Measurements from ENCODE around the gene HPCA. TPM values are rescaled to one million over a fixed set of nuclear protein-coding genes. Genes with fewer than 3 reads are reported as not detected.

HPCA gene
- total RNA-seq, 2 experiments from 2014 or later, result not detected

GRCh38 chr1:32869923-32870614, 16.2 kb upstream of the HPCA start:
- POLR2A ChIA-PET, result interaction anchor here (0.5 kb wide), 2 partner anchors 10 to 193 kb away, joined by 4 read pairs; no protein-coding TSS in a partner anchor
- CTCF ChIA-PET, result interaction anchor here (0.6 to 0.8 kb wide), 2 partner anchors 14 to 158 kb away, joined by 3 to 4 read pairs; no protein-coding TSS in a partner anchor

GRCh38 chr1:32870615-32871363, 15.5 kb upstream of the HPCA start, which contains the start of gene FNDC5:
Gene FNDC5, minus strand, starts transcription at chr1:32870912.
- ChIA-PET CTCF (interaction anchor here (0.6 to 1.8 kb wide), 3 partner anchors 13 to 158 kb away, joined by 3 to 11 read pairs (median 4); no protein-coding TSS in a partner anchor), POLR2A (interaction anchor here (0.5 kb wide), 2 partner anchors 9 to 194 kb away, joined by 4 read pairs; no protein-coding TSS in a partner anchor)

GRCh38 chr1:32871364-32872191, 14.7 kb upstream of the HPCA start:
- POLR2A ChIA-PET, result no interaction called here
- CTCF ChIA-PET, result interaction anchor here (0.8 to 1.8 kb wide), 6 partner anchors 10 to 186 kb away, joined by 3 to 11 read pairs (median 3); no protein-coding TSS in a partner anchor

GRCh38 chr1:32872192-32872460, 14.2 kb upstream of the HPCA start:
- POLR2A ChIA-PET, result no interaction called here

GRCh38 chr1:32873484-32873883, 12.8 kb upstream of the HPCA start:
- CTCF ChIA-PET, result interaction anchor here (0.7 to 1.7 kb wide), 7 partner anchors 11 to 353 kb away, joined by 3 to 7 read pairs (median 4); partner anchors contain the start of genes HPCA and TMEM54
- POLR2A ChIA-PET, result no interaction called here

More at GRCh38 chr1:32872192-32872460, 14.2 kb upstream of the HPCA start:
- CTCF ChIA-PET, result interaction anchor here (0.8 to 1.8 kb wide), 6 partner anchors 10 to 186 kb away, joined by 3 to 11 read pairs (median 3); no protein-coding TSS in a partner anchor

- CTCF ChIA-PET, result interaction anchor here (0.6 to 3.4 kb wide), 10 partner anchors 11 to 456 kb away, joined by 3 to 14 read pairs (median 4); partner anchors contain the start of gene HPCA
- POLR2A ChIA-PET, result no interaction called here
Measured at GRCh38 chr1:32874860-32875752, 11.2 kb upstream of the HPCA start.

- CTCF ChIA-PET, result interaction anchor here (0.5 to 3.4 kb wide), 10 partner anchors 10 to 209 kb away, joined by 3 to 14 read pairs (median 5); partner anchors contain the start of gene HPCA
- POLR2A ChIA-PET, result no interaction called here
Measured at GRCh38 chr1:32876341-32877210, 9.7 kb upstream of the HPCA start.

- CTCF ChIA-PET, result interaction anchor here (0.5 to 3.4 kb wide), 8 partner anchors 9 to 208 kb away, joined by 3 to 14 read pairs (median 6); partner anchors contain the start of gene HPCA
- POLR2A ChIA-PET, result no interaction called here
Measured at GRCh38 chr1:32877211-32878110, 8.8 kb upstream of the HPCA start.

GRCh38 chr1:32878183-32878582, 8.1 kb upstream of the HPCA start:
- POLR2A ChIA-PET, result no interaction called here
- CTCF ChIA-PET, result no interaction called here

- ChIA-PET CTCF (no interaction called here), POLR2A (no interaction called here)
Measured at GRCh38 chr1:32878637-32879041, 7.7 kb upstream of the HPCA start.

GRCh38 chr1:32881291-32881690, 5.0 kb upstream of the HPCA start:
- CTCF ChIA-PET, result interaction anchor here (0.9 to 1.1 kb wide), 2 partner anchors 9 to 108 kb away, joined by 3 read pairs; no protein-coding TSS in a partner anchor
- POLR2A ChIA-PET, result no interaction called here

GRCh38 chr1:32881871-32882850, 4.1 kb upstream of the HPCA start:
- POLR2A ChIA-PET, result no interaction called here

GRCh38 chr1:32883338-32884031, 2.8 kb upstream of the HPCA start:
- CTCF ChIA-PET, result no interaction called here
- POLR2A ChIA-PET, result no interaction called here

More at GRCh38 chr1:32881871-32882850, 4.1 kb upstream of the HPCA start:
- CTCF ChIA-PET, result interaction anchor here (0.9 kb wide), 1 partner anchor 10 kb away, joined by 3 read pairs; no protein-coding TSS in a partner anchor

GRCh38 chr1:32884032-32884372, 2.3 kb upstream of the HPCA start:
- ChIA-PET POLR2A (no interaction called here), CTCF (interaction anchor here (0.6 kb wide), 1 partner anchor 14 kb away, joined by 4 read pairs; no protein-coding TSS in a partner anchor)

- CTCF ChIA-PET, result interaction anchor here (0.6 kb wide), 1 partner anchor 14 kb away, joined by 4 read pairs; no protein-coding TSS in a partner anchor
- POLR2A ChIA-PET, result no interaction called here
Measured at GRCh38 chr1:32884726-32885125, 1.6 kb upstream of the HPCA start.

Data from activated CD8-positive, alpha-beta memory T cell treated with anti-CD3 and anti-CD28 coated beads for 36 hours (primary cell).